ENCODE data around the gene ELMOD1.

DNA sequence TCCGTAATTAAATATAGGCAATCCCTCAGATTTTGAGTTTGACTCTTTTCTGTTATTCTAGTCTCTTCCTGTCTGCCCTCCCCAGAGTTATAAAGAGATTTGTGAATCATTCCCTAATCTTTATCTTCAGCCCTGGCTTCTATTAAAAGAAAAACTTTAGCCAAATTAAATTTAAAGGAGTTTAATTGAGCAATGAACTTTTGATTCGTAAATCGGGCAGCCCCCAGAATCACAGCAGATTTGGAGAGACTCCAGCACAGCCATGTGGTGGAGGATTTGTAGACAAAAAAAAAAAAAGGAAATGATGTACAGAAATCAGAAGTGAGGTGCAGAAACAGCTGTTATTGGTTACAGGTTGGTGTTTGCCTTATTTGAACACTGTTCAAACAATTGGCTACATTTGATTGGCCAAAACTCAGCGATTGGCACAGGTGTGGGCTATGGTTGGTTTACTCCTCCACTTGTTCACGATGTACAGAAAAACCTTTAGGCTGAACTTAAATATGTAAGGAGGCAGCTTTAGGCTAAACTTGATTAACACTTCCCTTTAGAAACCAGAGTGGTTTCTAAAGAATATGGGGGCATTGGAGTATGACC lies 23.1 kb upstream of the ELMOD1 start:
- TF ChIP-seq CTCF (IDR thresholded peaks at IDR 0.05; ENCODE audit: extremely low read depth in 1 of 2, insufficient read depth in 1 of 2, low read depth in 1 of 2, low read length in 2 of 2) (no peak), FOS (IDR thresholded peaks at IDR 0.05; ENCODE audit: borderline replicate concordance, insufficient read depth, low read length) (no peak), POLR2A (IDR thresholded peaks at IDR 0.05; ENCODE audit: low read depth, low read length) (no peak), GATA2 (IDR thresholded peaks at IDR 0.05; ENCODE audit: insufficient read depth, insufficient read length, low read depth, low read length) (no peak), POLR2AphosphoS5 (IDR thresholded peaks at IDR 0.05; ENCODE audit: insufficient read depth, low read depth, low read length) (no peak), MYC (IDR thresholded peaks at IDR 0.05; ENCODE audit: low read depth, low read length) (no peak), EZH2 (IDR thresholded peaks at IDR 0.05; ENCODE audit: borderline replicate concordance, low read depth, low read length, severe bottlenecking) (no peak), JUN (IDR thresholded peaks at IDR 0.05; ENCODE audit: borderline replicate concordance, insufficient read depth, insufficient read length, low read depth) (no peak)
- TF ChIP-seq, protein P1, sequence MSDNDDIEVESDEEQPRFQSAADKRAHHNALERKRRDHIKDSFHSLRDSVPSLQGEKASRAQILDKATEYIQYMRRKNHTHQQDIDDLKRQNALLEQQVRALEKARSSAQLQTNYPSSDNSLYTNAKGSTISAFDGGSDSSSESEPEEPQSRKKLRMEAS (IDR thresholded peaks at IDR 0.05; ENCODE audit: insufficient read depth, insufficient read length), result no peak

Measured in endothelial cell of umbilical vein (primary cell).